HG03558 (cell line): Measurements from ENCODE around the gene ENG.

ENCODE experiments used
- ATAC-seq: cut with Tn5 transposase; IDR thresholded peaks from one replicate; pipeline ENCODE4 v1.9.1; 2021; ENCODE audit warnings: moderate number of reproducible peaks; ENCODE audit not compliant: unreplicated experiment; ENCODE audit errors: extremely low read depth

The ENG gene

DNA sequence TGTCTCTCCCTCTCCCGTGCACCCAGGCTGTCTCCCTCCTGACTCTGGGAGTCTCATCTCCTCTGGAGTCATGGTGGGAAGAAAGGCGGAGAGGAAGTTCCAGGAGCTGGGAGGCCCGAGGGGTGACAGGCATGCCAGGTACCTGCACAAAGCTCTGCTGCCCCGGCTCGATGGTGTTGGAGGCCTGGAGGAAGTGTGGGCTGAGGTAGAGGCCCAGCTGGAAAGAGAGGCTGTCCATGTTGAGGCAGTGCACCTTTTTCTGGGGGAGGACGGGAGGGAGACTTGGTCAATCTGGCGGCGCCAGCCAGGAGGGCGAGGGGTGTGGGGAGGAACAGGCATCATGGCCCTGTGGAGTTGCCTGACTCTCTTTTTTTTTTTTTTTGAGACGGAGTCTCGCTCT, 35.9 kb downstream of the ENG start:
- no peak for ATAC-seq

- no peak for ATAC-seq
Observed at GRCh38 chr9:127817881-127818434, 36.5 kb downstream of the ENG start.

DNA sequence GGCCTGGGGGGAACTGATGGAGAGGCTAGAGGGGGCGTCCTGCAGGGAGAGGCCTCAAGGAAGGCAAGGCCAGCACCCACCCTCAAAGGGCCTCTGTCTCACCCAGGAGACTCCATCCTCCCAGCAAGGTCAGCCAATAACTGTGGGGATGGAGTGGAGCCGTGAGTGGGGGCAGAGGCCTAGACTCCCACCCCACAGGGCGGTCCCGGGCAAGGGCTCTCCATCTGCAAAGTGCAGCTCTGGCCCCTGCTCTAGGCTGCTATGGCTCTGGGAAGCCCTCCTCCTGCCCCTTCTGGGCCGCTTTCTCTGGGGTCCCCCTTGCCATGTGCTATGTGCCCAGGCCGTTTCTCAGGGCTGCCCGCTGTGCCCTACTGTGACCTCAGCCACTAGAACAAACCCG, 37.7 kb downstream of the ENG start:
- no peak for ATAC-seq

DNA sequence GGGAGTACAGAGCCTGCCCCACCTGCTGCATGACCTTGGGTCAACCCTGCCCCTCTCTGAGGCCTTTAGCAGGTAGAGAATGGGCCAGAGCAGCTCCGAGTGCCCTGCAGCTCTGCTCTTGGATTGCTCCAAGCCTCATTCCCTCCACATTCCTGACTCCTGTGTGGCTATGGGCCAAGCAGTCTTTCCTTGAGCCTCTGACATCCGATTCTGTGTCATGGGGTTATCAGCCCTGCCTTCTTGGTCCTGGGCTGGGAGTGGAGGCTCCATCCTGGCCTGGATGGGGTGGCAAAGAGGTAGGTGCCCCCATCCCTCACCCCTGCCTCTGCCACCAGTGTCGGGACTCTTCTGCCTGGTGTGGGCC, 38.1 kb downstream of the ENG start:
- no peak for ATAC-seq

- ATAC-seq, result no peak
Observed at GRCh38 chr9:127815512-127816361, 38.7 kb downstream of the ENG start.

- no peak for ATAC-seq
Observed at GRCh38 chr9:127814619-127815511, 39.6 kb downstream of the ENG start.

DNA sequence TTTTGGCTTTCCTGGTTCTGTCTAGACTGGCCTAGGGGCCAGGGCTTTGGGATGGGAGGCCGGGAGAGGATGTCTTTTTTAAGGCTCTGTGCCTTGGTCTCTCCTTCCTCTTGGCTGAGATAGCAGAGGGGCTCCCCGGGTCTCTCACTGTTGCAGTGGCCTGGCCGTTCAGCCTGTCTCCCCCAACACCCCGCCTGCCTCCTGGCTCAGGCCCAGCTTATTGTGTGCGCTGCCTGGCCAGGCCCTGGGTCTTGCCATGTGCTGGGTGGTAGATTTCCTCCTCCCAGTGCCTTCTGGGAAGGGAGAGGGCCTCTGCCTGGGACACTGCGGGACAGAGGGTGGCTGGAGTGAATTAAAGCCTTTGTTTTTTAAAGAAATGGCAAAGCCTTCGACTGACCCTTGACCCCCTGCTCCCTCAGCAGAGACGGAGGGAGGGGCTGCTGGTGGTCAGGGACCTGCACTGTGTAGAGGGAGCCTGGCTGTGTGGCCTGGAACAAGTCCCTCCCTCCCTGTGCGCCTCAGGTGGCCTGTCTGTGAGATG, 40.7 kb downstream of the ENG start:
- no peak for ATAC-seq

- no peak for ATAC-seq
Observed at GRCh38 chr9:127812936-127813675, 41.4 kb downstream of the ENG start.

- no peak for ATAC-seq
Observed at GRCh38 chr9:127812011-127812410, 42.4 kb downstream of the ENG start.

- no peak for ATAC-seq
Observed at GRCh38 chr9:127810378-127811187, 43.9 kb downstream of the ENG start.

DNA sequence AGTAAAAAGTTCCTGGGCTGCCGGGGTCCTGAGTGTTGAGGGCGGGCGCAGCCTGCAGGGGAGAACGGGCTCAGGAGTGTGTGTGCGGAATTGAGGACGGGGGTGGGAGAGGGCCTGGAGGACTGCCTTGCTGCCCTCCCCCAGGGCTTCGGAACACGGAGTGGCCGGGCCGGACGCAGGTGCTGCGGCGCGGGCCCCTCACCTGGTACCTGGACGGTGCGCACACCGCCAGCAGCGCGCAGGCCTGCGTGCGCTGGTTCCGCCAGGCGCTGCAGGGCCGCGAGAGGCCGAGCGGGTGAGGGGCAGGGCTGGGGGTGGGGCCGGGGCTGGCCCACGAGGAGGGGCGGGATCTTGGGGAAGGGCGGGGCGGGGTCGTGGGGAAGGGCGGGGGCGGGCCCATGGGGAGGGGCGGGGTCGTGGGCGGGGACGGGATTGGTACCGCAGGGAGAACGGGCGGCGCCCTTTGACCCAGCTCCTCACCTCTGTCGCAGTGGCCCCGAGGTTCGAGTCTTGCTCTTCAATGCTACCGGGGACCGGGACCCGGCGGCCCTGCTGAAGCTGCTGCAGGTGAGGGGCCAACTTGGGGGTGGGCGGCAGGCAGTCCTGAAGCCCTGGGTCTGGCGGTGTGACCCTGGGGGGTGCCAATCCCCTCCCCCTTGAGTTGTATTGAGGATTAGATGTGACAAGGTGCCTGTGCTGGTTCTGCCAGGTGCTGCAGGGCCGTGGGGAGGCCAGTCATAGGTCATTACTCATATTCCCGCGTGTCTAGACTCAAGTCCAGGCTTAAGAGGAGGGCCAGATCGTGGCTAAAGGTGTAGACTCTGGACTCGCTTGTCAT, 44.7 kb downstream of the ENG start:
- no peak for ATAC-seq

DNA sequence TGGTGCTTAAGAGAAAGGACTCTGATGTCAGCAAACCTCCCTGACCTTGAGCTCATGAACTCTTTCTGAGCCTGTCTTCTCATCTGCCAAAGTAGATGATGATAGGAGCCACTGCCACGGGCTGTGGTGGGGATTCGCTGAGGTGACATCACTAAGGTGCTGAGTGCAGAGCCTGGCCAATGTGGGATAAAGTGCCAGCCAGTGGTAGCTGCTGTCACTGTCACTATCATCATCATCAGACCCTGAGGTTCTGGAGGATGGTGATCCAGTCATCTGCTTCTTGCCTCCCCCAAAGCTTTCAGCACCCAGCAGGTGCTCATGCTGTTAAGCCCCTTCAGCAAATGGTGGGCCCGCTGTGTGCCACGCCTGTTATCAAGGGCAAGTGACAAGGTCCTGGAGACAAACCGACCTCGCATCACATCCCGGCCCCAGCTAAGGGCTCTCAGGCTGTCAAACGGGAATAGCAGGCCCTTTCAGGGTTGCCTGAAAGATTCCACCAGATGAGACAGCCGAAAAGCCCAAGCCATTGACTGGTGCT, 45.4 kb downstream of the ENG start:
- ATAC-seq, result no peak

DNA sequence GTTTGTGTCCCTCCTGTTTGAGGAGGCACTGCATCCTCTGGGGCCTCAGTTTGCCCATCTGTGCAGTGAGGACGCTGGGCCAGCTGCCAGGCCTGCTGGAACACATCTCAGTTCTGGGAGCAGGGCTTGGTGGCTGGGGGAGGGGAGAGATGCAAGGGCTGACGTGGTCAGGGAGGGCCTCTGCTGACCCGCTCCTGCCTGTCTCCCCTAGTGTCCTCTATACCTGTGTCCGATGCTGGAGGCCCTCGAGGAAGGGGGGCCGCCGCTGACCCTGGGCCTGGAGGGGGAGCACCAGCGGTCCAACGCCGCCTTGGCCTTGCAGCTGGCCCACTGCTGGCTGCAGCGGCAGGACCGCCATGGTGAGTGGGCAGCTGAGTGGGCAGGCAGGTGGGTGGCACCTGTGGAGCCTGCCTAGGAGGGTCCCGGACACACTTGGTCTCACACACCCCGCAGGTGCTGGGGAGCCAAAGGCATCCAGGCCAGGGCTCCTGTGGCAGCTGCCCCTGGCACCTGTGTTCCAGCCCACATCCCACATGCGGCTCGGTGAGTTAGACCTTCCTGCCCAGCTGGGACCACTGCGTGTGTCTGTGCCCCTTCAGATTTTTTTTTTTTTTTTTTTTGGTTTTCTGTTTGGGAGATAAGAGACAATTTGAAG, 46.0 kb downstream of the ENG start:
- ATAC-seq, result no peak

GRCh38 chr9:127806871-127807270, 47.6 kb downstream of the ENG start:
- ATAC-seq, result no peak

GRCh38 chr9:127805620-127806019, 48.8 kb downstream of the ENG start:
- no peak for ATAC-seq

GRCh38 chr9:127803507-127804352, 50.7 kb downstream of the ENG start:
- no peak for ATAC-seq
